Type B pancreatic cell (in vitro differentiated cells): Measurements from ENCODE around the gene GDNF. TPM values are rescaled to one million over a fixed set of nuclear protein-coding genes. Genes with fewer than 3 reads are reported as not detected.
A peak's percentile ranks its signal among the peaks of the same experiment; 100 is the strongest.

ENCODE experiments used
- DNase-seq: peaks from one replicate; pipeline ENCODE4 v3.0.0; 2021; ENCODE audit warnings: mixed read lengths; ENCODE audit not compliant: unreplicated experiment; ENCODE audit errors: extremely low spot score
- H3K27ac Mint-ChIP-seq: 2 replicates; pipeline ENCODE4 v1.8.0; 2021; ENCODE audit warnings: mild to moderate bottlenecking, mixed read lengths
- H3K27me3 Mint-ChIP-seq: 2 replicates; pipeline ENCODE4 v1.8.0; 2021; ENCODE audit warnings: mixed read lengths
- H3K36me3 Mint-ChIP-seq: 2 replicates; pipeline ENCODE4 v1.8.0; 2021; ENCODE audit warnings: mixed read lengths
- H3K4me1 Mint-ChIP-seq: one replicate; pipeline ENCODE4 v1.8.0; 2021; ENCODE audit warnings: mixed read lengths; ENCODE audit not compliant: unreplicated experiment
- H3K4me3 Mint-ChIP-seq: 2 replicates; pipeline ENCODE4 v1.8.0; 2021; ENCODE audit warnings: mild to moderate bottlenecking, mixed read lengths
- H3K9me3 Mint-ChIP-seq: 2 replicates; pipeline ENCODE4 v1.8.0; 2021; ENCODE audit warnings: mixed read lengths
- long read RNA-seq: library from polyadenylated mRNA; unstranded; transcript quantifications from one replicate; pipeline ENCODE4 v2.0.0, GENCODE V29; 2020
- total RNA-seq: library from RNA; stranded (reverse); gene quantifications from 2 replicates; pipeline ENCODE4 v1.2.1, GENCODE V29; 2021; ENCODE audit warnings: low replicate concordance
- TF ChIP-seq, protein P1 (sequence below): fragments of 200-600 bp; sonication (generic); conservative IDR thresholded peaks from 2 replicates; pipeline ENCODE4 v1.5.0; 2021; ENCODE audit warnings: antibody characterized with exemption, mild to moderate bottlenecking

Gene GDNF
- 0.98 and 5.7 TPM in 2 replicates for total RNA-seq
- long read RNA-seq, partial matches to known transcripts = 0 of 1 reads
- long read RNA-seq, other reads (novel, unspliced or antisense) = 1 of 1 reads

DNA sequence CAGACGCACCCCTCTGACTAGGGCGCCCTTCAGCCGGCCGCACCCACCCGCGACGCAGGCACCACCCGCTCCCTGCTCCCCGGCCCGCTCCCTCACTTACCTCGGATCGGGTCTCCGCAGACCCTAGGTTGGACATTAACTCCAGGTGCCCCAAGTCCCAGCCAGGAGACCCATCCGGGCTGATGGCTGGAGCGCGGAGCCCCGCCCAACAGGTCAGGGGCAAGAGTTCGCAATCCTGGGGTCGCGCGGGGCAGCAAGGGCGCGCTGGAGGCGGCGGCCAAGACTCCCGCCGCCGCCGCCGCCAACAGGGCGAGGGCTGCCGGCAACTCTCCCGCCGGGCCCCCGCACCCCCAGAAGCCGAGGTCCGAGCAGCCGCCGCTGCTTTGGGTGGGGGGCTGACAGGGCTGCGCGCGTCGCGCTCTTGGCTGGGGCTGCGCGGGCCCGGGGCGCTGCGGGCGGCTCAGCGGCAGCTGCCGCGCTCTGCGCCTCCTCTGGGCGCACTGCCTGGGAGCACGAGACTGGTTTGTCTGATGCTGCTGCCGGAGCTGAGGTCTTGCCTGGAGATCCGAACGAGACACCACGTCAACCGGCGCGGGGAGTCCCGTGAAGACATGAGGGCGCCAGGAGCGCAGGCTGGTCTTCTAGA lies at the start of gene GDNF:
Gene GDNF, minus strand, starts transcription at position 635 of the 646 bp plus-strand sequence. CDS start 5,245 bp downstream, outside the sequence.
- Mint-ChIP-seq H3K4me1 (peaks cover 30% of the 10 kb centered on the region), H3K4me3 (peak within 1 kb of the TSS; percentile 87), H3K36me3 (no peaks in the 10 kb centered on the region), H3K9me3 (no peaks in the 10 kb centered on the region), H3K27ac (peak within 1 kb of the TSS; percentile 22), H3K27me3 (peaks cover 91% of the 10 kb centered on the region)
- TF ChIP-seq, protein P1, sequence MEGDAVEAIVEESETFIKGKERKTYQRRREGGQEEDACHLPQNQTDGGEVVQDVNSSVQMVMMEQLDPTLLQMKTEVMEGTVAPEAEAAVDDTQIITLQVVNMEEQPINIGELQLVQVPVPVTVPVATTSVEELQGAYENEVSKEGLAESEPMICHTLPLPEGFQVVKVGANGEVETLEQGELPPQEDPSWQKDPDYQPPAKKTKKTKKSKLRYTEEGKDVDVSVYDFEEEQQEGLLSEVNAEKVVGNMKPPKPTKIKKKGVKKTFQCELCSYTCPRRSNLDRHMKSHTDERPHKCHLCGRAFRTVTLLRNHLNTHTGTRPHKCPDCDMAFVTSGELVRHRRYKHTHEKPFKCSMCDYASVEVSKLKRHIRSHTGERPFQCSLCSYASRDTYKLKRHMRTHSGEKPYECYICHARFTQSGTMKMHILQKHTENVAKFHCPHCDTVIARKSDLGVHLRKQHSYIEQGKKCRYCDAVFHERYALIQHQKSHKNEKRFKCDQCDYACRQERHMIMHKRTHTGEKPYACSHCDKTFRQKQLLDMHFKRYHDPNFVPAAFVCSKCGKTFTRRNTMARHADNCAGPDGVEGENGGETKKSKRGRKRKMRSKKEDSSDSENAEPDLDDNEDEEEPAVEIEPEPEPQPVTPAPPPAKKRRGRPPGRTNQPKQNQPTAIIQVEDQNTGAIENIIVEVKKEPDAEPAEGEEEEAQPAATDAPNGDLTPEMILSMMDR = no peak
- DNase-seq = peak; percentile 74

GRCh38 chr5:37888476-37888875 lies 48.6 kb upstream of the GDNF start:
- Mint-ChIP-seq H3K4me3 (no peak overlapping the region), H3K36me3 (no peaks in the 10 kb centered on the region), H3K27me3 (peaks cover 4% of the 10 kb centered on the region), H3K4me1 (peaks cover 23% of the 10 kb centered on the region), H3K27ac (no peak overlapping the region), H3K9me3 (peaks cover 12% of the 10 kb centered on the region)
- TF ChIP-seq, protein P1 = no peak
- no peak for DNase-seq

DNA sequence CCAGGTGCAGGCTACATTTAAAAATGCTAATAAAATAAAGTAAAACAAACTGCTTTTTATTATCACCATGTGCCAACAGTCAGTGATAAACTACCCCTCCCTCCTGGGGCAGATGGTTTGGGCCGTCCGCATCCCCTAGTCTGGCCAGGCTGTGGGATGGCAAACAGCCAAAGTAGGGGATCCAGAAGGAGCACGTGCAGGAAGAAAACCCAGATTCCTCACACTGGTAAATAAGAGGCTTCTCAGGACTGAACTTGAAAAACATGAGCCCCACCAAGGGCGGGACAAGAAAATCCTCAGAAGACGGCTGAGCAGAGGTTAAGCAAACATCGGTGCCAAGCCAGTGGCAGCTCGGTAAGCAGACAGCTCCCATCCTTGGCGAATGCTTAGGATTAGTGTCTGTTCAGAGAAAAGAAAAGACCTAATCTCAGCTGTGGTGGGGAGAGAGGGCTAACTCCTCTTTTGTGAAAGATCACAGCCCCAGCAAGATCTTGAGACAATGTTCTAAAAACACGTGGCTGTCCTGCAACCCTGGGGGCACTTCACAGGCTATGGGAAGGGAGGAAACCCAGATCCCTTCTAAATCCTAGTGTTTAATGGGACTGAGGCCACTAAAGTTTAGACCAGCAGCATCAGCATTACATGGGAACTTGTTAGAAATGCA lies 46.5 kb upstream of the GDNF start:
- Mint-ChIP-seq H3K4me3 (no peak overlapping the region), H3K9me3 (peaks cover 12% of the 10 kb centered on the region), H3K36me3 (no peaks in the 10 kb centered on the region), H3K27ac (no peak overlapping the region), H3K4me1 (peaks cover 23% of the 10 kb centered on the region), H3K27me3 (peaks cover 7% of the 10 kb centered on the region)
- TF ChIP-seq, protein P1 = no peak
- DNase-seq = no peak

DNA sequence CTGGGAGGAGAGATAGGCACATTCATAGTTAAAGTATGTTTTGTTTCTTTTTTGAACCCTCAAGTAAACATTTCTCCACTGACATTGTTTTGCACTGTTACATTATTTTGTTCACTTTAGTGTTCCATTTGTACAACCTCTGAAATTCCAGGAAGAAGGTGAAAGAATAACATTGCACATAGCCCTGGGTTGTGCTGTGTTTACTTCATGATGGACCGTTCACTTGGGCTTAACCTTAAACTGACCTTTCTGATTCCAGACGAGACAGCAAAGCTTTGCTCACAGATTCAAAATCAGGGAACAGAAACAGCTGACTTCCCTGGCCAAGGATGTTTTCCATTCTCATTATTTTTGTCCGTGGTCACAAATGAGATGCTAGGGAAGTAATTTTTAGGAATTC lies 42.8 kb upstream of the GDNF start:
- H3K9me3 Mint-ChIP-seq = no peaks in the 10 kb centered on the region
- H3K27ac Mint-ChIP-seq = no peak overlapping the region
- peaks cover 14% of the 10 kb centered on the region for H3K27me3 Mint-ChIP-seq
- H3K36me3 Mint-ChIP-seq = no peaks in the 10 kb centered on the region
- no peak for DNase-seq
- no peak overlapping the region for H3K4me3 Mint-ChIP-seq
- TF ChIP-seq, protein P1 = no peak
- peaks cover 8% of the 10 kb centered on the region for H3K4me1 Mint-ChIP-seq

GRCh38 chr5:37881359-37881758 lies 41.5 kb upstream of the GDNF start:
- Mint-ChIP-seq H3K27me3 (peaks cover 14% of the 10 kb centered on the region), H3K27ac (no peak overlapping the region), H3K36me3 (no peaks in the 10 kb centered on the region), H3K9me3 (no peaks in the 10 kb centered on the region), H3K4me1 (peaks cover 7% of the 10 kb centered on the region), H3K4me3 (no peak overlapping the region)
- no peak for DNase-seq
- TF ChIP-seq, protein P1 = no peak
